Inflammatory macrophage treated with lipopolysaccharide for 4 hours (primary cell): ENCODE results near the gene SNAPC1.
"Not testable (repeated sequence)": the region's sequence is repeated elsewhere in the genome, so short reads cannot be mapped to it uniquely, and the experiment has no call there.

Experiments
- DNase-seq: peaks from one replicate; pipeline ENCODE4 v3.0.0-alpha.2; 2020

The SNAPC1 gene

GRCh38 chr14:61750708-61751474 lies 11.3 kb upstream of the SNAPC1 start:
- peak; percentile 94 for DNase-seq

GRCh38 chr14:61751475-61751989 lies 10.7 kb upstream of the SNAPC1 start:
- no peak for DNase-seq

- DNase-seq, result peak; percentile 85
Measured at GRCh38 chr14:61752626-61753025, 9.6 kb upstream of the SNAPC1 start.

GRCh38 chr14:61753631-61754030 lies 8.6 kb upstream of the SNAPC1 start:
- DNase-seq, result no peak

GRCh38 chr14:61754627-61755381 lies 7.4 kb upstream of the SNAPC1 start:
- DNase-seq, result no peak

- DNase-seq, result not testable (repeated sequence)
Measured at GRCh38 chr14:61755382-61755742, 6.9 kb upstream of the SNAPC1 start.

GRCh38 chr14:61756135-61756534 lies 6.1 kb upstream of the SNAPC1 start:
- DNase-seq, result no peak

GRCh38 chr14:61759878-61760277 lies 2.3 kb upstream of the SNAPC1 start:
- DNase-seq, result no peak

- DNase-seq, result no peak
Measured at GRCh38 chr14:61761557-61761956, 663 bp upstream of the SNAPC1 start.

- DNase-seq, result no peak
Measured at GRCh38 chr14:61764342-61765122, 2.3 kb downstream of the SNAPC1 start.

GRCh38 chr14:61765225-61765943 lies 3.2 kb downstream of the SNAPC1 start:
- DNase-seq, result no peak

- no peak for DNase-seq
Measured at GRCh38 chr14:61766151-61766550, 3.9 kb downstream of the SNAPC1 start.

- no peak for DNase-seq
Measured at GRCh38 chr14:61768240-61768639, 6.0 kb downstream of the SNAPC1 start.

- DNase-seq, result no peak
Measured at GRCh38 chr14:61769893-61770292, 7.7 kb downstream of the SNAPC1 start.

GRCh38 chr14:61774861-61775260 lies 12.6 kb downstream of the SNAPC1 start:
- no peak for DNase-seq

GRCh38 chr14:61780125-61780524 lies 17.9 kb downstream of the SNAPC1 start:
- DNase-seq, result no peak

GRCh38 chr14:61797309-61797708 lies 35.1 kb downstream of the SNAPC1 start:
- no peak for DNase-seq

GRCh38 chr14:61802010-61802568 lies 39.9 kb downstream of the SNAPC1 start:
- DNase-seq, result peak; percentile 29

- DNase-seq, result no peak
Measured at GRCh38 chr14:61803755-61804154, 41.5 kb downstream of the SNAPC1 start.

- DNase-seq, result no peak
Measured at GRCh38 chr14:61805451-61805850, 43.2 kb downstream of the SNAPC1 start.

- no peak for DNase-seq
Measured at GRCh38 chr14:61811882-61812346, 49.7 kb downstream of the SNAPC1 start.
